Measurements from ENCODE around the gene TNFRSF8.
"Not testable (repeated sequence)": the region's sequence is repeated elsewhere in the genome, so short reads cannot be mapped to it uniquely, and the experiment has no call there.

- TF ChIP-seq CTCF, EP300 (IDR thresholded peaks at IDR 0.05): not testable (repeated sequence)
These were observed 43.8 kb downstream of the TNFRSF8 start for GRCh38 chr1:12106861-12107260.
